Smooth muscle cell (in vitro differentiated cells): ENCODE results near the gene RGS5. TPM values are rescaled to one million over a fixed set of nuclear protein-coding genes. Genes with fewer than 3 reads are reported as not detected.

Experiments
- DNase-seq: peaks from one replicate; lab custom pipeline; 2025; ENCODE audit not compliant: unreplicated experiment; lab: John Stamatoyannopoulos, UW
- H2AFZ ChIP-seq: fragments of 200-600 bp; sonication (generic); 2 replicates; pipeline ENCODE4 v1.6.0; 2016; ENCODE audit warnings: antibody characterized with exemption, low read depth, mild to moderate bottlenecking
- H3F3A ChIP-seq: fragments of 200-600 bp; sonication (generic); 2 replicates; pipeline ENCODE4 v1.6.0; 2017; ENCODE audit warnings: antibody characterized with exemption, low read depth
- H3K27ac ChIP-seq: fragments of 200-600 bp; sonication (generic); 2 replicates; pipeline ENCODE4 v1.5.1; 2016; ENCODE audit warnings: low read depth, mild to moderate bottlenecking
- H3K27me3 ChIP-seq: fragments of 200-600 bp; sonication (generic); 2 replicates; pipeline ENCODE4 v1.6.1; 2016; ENCODE audit warnings: low read depth, mild to moderate bottlenecking
- H3K36me3 ChIP-seq: fragments of 200-600 bp; sonication (generic); 2 replicates; pipeline ENCODE4 v1.5.1; 2016; ENCODE audit warnings: low read depth
- H3K4me1 ChIP-seq: fragments of 200-600 bp; sonication (generic); 2 replicates; pipeline ENCODE4 v1.5.1; 2016; ENCODE audit warnings: low read depth
- H3K4me2 ChIP-seq: fragments of 200-600 bp; sonication (generic); 2 replicates; pipeline ENCODE4 v1.6.0; 2016; ENCODE audit warnings: mild to moderate bottlenecking
- H3K4me3 ChIP-seq: fragments of 200-600 bp; sonication (generic); 2 replicates; pipeline ENCODE4 v1.5.1; 2016; ENCODE audit warnings: mild to moderate bottlenecking
- H3K79me2 ChIP-seq: fragments of 200-600 bp; sonication (generic); 2 replicates; pipeline ENCODE4 v1.6.0; 2016; ENCODE audit warnings: low read depth, mild to moderate bottlenecking
- H3K9ac ChIP-seq: fragments of 200-600 bp; sonication (generic); 2 replicates; pipeline ENCODE4 v1.6.0; 2016; ENCODE audit warnings: low read depth
- H3K9me3 ChIP-seq: fragments of 200-600 bp; sonication (generic); replicated peaks from 2 replicates; pipeline ENCODE4 v1.5.1; 2016; ENCODE audit warnings: low read depth
- H4K20me1 ChIP-seq: fragments of 200-600 bp; sonication (generic); 2 replicates; pipeline ENCODE4 v1.6.0; 2016; ENCODE audit warnings: low read depth
- WGBS: methylation state at CpG from one replicate; pipeline ENCODE4 v1.1.7; 2016; ENCODE audit warnings: low lambda C conversion rate; 5-methylcytosine and 5-hydroxymethylcytosine counted together
- polyA plus RNA-seq: library from polyadenylated mRNA; unstranded; fragments of >200 nt; fragmentation: Nextera tagmentation; extraction: Ambion mirVana; gene quantifications from 2 replicates; pipeline ENCODE4 v1.2.1, GENCODE V29; 2016
- total RNA-seq: library from RNA; depleted of rRNA; stranded (reverse); fragments of >200 nt; gene quantifications from 2 replicates; pipeline ENCODE4 v1.2.3, GENCODE V29; 2014
- TF ChIP-seq, protein P1 (sequence below): fragments of 200-600 bp; sonication (generic); IDR thresholded peaks from 2 replicates; pipeline ENCODE4 v1.5.1; 2017; ENCODE audit warnings: borderline replicate concordance, mild to moderate bottlenecking, antibody characterized with exemption; ENCODE audit not compliant: insufficient read depth, poor library complexity, severe bottlenecking

The RGS5 gene
- total and polyA plus RNA-seq, 2 experiments from 2014 or later, result 1.9 to 49.1 TPM

DNA sequence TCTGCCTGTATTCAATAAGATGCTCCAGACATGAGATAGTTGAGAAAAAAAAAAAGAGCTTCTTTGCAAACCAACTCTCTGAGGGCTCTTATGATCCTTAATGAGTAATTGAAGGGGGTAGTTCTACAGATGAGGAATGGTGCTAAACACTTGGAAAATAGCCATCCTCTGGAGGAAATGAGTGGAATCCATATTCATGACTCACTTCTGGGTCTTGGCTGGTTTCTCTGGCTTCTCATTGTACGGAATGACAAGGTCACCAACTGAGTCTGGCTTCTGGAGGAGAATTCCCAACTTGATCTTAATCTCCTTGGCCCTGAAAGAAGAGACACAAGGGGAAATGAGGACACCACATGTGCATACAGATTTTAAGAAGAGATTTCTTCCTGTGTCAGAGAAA lies 34.7 kb downstream of the RGS5 start:
- no peak for DNase-seq
- WGBS, result 0% methylated on average over 1 of the region's 1 CpG
- Histone ChIP-seq H3K9ac (no peak overlapping the region), H3K79me2 (no peaks in the 10 kb centered on the region), H3K27ac (peak overlapping the region; percentile 45), H3K9me3 (no peaks in the 10 kb centered on the region), H3K27me3 (no peaks in the 10 kb centered on the region), H3K36me3 (no peaks in the 10 kb centered on the region), H4K20me1 (no peaks in the 10 kb centered on the region), H3K4me2 (peak overlapping the region; percentile 5), H3F3A (peaks cover 19% of the 10 kb centered on the region), H3K4me3 (no peak overlapping the region), H3K4me1 (peaks cover 21% of the 10 kb centered on the region), H2AFZ (no peak overlapping the region)
- TF ChIP-seq, protein P1, sequence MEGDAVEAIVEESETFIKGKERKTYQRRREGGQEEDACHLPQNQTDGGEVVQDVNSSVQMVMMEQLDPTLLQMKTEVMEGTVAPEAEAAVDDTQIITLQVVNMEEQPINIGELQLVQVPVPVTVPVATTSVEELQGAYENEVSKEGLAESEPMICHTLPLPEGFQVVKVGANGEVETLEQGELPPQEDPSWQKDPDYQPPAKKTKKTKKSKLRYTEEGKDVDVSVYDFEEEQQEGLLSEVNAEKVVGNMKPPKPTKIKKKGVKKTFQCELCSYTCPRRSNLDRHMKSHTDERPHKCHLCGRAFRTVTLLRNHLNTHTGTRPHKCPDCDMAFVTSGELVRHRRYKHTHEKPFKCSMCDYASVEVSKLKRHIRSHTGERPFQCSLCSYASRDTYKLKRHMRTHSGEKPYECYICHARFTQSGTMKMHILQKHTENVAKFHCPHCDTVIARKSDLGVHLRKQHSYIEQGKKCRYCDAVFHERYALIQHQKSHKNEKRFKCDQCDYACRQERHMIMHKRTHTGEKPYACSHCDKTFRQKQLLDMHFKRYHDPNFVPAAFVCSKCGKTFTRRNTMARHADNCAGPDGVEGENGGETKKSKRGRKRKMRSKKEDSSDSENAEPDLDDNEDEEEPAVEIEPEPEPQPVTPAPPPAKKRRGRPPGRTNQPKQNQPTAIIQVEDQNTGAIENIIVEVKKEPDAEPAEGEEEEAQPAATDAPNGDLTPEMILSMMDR, result no peak

DNA sequence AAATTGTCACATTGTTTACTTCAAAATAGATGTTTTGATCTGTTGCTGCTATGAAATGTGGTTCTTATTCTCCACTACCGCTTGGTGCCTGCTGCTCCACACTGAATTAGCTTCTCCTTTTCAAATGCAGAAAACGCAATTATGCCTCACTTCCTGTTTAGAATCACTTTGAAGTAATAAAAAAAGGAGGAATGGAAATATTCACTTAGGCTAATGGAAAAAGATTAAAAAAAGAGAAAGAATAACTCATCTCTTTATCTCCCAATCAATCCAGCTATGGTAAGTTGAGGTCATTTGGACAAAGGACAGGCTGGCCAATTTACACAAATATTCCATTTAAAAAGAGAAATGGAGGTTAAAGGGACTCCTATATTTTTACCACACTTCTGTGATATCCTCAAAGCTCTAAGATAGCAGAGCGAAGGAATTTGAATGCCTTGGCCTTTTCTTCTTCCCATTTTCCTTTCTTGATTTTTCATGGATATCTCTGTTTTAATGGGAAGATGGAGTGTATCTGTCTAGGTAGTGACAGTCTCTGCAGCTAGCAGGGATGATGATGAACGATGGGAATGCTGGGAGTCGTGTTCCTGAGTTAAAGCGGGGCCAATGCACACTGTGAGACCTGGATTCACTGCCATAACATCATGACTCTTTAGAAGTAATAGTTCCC lies 35.7 kb downstream of the RGS5 start:
- Histone ChIP-seq H3F3A (peaks cover 11% of the 10 kb centered on the region), H3K4me3 (no peak overlapping the region), H3K9ac (no peak overlapping the region), H3K4me2 (peak overlapping the region; percentile 60), H4K20me1 (no peaks in the 10 kb centered on the region), H2AFZ (peak overlapping the region; percentile 86), H3K79me2 (no peaks in the 10 kb centered on the region), H3K36me3 (no peaks in the 10 kb centered on the region), H3K27ac (peak overlapping the region; percentile 45), H3K9me3 (no peaks in the 10 kb centered on the region), H3K4me1 (peaks cover 11% of the 10 kb centered on the region), H3K27me3 (no peaks in the 10 kb centered on the region)
- DNase-seq, result no peak
- TF ChIP-seq, protein P1, result no peak
- 55% methylated on average over 6 of the region's 6 CpGs for WGBS

DNA sequence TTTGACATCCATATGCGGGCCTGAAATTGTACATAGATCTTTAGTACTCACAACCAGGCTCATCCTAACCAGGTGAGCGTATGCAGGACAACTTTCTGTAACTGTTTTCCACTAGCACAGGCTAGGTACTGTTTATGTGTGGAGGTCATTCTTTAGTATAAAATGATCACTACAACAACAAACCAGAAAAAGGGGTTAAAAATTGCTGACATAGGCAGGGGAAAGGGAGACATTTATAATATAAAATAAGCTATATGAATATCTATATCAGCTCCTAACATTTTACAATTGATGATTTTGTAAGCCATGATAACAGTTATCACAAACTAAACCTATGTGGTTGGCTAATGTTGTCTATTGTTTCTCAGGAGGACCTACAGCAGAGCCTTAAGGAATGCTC lies 37.6 kb downstream of the RGS5 start:
- no peak overlapping the region for H2AFZ ChIP-seq
- H4K20me1 ChIP-seq, result no peaks in the 10 kb centered on the region
- H3K79me2 ChIP-seq, result no peaks in the 10 kb centered on the region
- H3K4me1 ChIP-seq, result peaks cover 10% of the 10 kb centered on the region
- TF ChIP-seq, protein P1, result no peak
- no peak overlapping the region for H3K27ac ChIP-seq
- WGBS, result 100% methylated on average over 2 of the region's 2 CpGs
- H3K9ac ChIP-seq, result no peak overlapping the region
- no peaks in the 10 kb centered on the region for H3K27me3 ChIP-seq
- H3K36me3 ChIP-seq, result no peaks in the 10 kb centered on the region
- H3F3A ChIP-seq, result peaks cover 11% of the 10 kb centered on the region
- no peak for DNase-seq
- no peak overlapping the region for H3K4me2 ChIP-seq
- no peaks in the 10 kb centered on the region for H3K9me3 ChIP-seq
- no peak overlapping the region for H3K4me3 ChIP-seq
